ENCODE data around the gene INHA. TPM values are rescaled to one million over a fixed set of nuclear protein-coding genes. Genes with fewer than 3 reads are reported as not detected.

The INHA gene, protein sequence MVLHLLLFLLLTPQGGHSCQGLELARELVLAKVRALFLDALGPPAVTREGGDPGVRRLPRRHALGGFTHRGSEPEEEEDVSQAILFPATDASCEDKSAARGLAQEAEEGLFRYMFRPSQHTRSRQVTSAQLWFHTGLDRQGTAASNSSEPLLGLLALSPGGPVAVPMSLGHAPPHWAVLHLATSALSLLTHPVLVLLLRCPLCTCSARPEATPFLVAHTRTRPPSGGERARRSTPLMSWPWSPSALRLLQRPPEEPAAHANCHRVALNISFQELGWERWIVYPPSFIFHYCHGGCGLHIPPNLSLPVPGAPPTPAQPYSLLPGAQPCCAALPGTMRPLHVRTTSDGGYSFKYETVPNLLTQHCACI
- polyA plus RNA-seq (2013, experiment 1 of 4), result 0.93 TPM
- polyA plus RNA-seq (2013, experiment 2 of 4), result 0.39 TPM
- polyA plus RNA-seq (2013, experiment 3 of 4), result 0.80 TPM
- 0.65 TPM for polyA plus RNA-seq (2013, experiment 4 of 4)

DNA sequence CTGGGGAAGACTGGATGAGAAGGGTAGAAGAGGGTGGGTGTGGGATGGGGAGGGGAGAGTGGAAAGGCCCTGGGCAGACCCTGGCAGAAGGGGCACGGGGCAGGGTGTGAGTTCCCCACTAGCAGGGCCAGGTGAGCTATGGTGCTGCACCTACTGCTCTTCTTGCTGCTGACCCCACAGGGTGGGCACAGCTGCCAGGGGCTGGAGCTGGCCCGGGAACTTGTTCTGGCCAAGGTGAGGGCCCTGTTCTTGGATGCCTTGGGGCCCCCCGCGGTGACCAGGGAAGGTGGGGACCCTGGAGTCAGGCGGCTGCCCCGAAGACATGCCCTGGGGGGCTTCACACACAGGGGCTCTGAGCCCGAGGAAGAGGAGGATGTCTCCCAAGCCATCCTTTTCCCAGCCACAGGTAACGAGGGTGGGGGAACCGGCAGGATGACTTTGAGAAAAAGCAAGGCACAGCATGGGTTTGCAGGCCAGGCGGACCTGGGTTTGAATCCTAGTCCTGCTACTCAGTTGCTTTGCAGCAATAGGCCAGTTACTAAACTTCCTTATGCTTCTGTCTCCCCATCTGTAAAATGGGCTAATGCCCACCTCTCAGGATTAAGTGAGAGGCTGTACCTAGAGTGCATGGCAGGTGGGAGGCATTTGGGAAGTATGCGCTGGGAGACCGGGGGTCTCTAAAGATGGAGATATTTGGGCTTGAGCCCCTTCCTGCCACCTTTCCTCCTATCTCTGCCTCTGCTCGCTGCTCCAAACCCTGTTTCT, at the start of gene INHA:
TSS of gene INHA (plus strand) at position 74 of the 765 bp plus-strand sequence. CDS start at position 139, 65 bp downstream.
- Histone ChIP-seq H3K36me3 (ENCODE audit: control insufficient read depth, insufficient read depth, low read length) (no peaks in the 10 kb centered on the region), H3K4me3 (ENCODE audit: insufficient read depth, low read depth, low read length) (peak within 1 kb of the TSS; percentile 43), H3K27ac (ENCODE audit: insufficient read depth, low read depth, low read length, poor library complexity, severe bottlenecking) (no peak within 1 kb of the TSS), H3K27me3 (ENCODE audit: control insufficient read depth, insufficient read depth, low read length, poor library complexity, severe bottlenecking) (peaks cover 15% of the 10 kb centered on the region), H3K4me1 (ENCODE audit: control insufficient read depth, insufficient read depth, low read length) (peaks cover 24% of the 10 kb centered on the region), H3K9me3 (ENCODE audit: control insufficient read depth, low read length) (no peaks in the 10 kb centered on the region)
- WGBS, 2 experiments, result 90 to 91% methylated on average over 13 of the region's 13 CpGs

DNA sequence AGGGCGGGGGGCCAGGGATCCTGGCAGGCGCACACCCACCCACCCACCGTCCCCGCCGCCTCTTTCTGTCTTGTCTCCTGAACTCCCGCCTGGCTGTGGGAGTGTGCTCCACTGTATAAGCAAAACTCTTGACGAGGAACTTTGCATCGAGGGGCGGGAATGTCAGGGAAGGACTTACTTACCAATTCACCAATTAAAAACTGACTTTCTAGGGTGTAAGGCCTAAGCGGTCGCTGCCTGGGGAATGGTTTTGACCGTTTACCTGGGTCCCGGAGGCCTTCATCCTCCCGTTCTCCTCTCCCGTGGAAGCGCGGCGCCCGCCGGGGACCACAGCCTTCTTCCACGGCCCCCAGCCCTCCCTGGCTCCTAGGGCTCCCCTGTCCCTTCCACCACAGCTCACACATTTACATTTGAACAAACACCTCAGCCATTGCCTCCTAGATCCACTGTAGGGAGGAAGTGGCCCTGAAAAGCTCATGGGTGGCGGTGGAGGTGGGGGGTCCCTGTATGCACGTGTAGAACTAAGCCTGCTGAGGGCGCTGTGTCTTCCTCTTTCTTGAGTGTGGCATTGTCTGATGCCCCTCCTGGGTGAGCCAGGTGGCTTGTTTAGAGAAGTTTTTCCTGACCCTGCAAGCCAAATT, 49.0 kb upstream of the INHA start:
- Histone ChIP-seq H3K36me3 (ENCODE audit: control insufficient read depth, insufficient read depth, low read length) (no peaks in the 10 kb centered on the region), H3K4me3 (ENCODE audit: insufficient read depth, low read depth, low read length) (peak overlapping the region; percentile 22), H3K27ac (ENCODE audit: insufficient read depth, low read depth, low read length, poor library complexity, severe bottlenecking) (no peak overlapping the region), H3K27me3 (ENCODE audit: control insufficient read depth, insufficient read depth, low read length, poor library complexity, severe bottlenecking) (peaks cover 22% of the 10 kb centered on the region), H3K9me3 (ENCODE audit: control insufficient read depth, low read length) (no peaks in the 10 kb centered on the region), H3K4me1 (ENCODE audit: control insufficient read depth, insufficient read depth, low read length) (peaks cover 45% of the 10 kb centered on the region)
- WGBS, 2 experiments, result 14% methylated on average over 24 of the region's 24 CpGs

DNA sequence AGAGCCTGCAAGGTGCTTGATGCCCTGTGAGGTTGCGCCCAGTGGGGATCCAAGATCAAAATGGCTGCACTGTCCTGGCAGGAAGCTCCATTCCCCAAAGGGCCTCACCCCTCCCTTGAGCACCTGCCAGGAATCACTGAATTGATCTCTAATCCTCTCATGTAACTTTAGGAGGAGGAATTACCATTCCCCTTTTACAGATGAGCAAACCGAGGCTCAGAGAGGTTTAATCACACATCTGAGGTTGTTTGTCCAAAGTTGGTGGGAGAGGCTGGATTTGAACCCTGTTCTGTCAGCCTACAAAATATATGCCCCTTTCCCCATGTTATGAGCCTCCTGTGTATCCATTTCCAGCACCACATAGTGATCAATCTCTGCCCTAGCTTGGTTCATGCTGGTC, 47.3 kb upstream of the INHA start:
- Histone ChIP-seq H3K4me3 (ENCODE audit: insufficient read depth, low read depth, low read length) (no peak overlapping the region), H3K36me3 (ENCODE audit: control insufficient read depth, insufficient read depth, low read length) (no peaks in the 10 kb centered on the region), H3K27ac (ENCODE audit: insufficient read depth, low read depth, low read length, poor library complexity, severe bottlenecking) (no peak overlapping the region), H3K9me3 (ENCODE audit: control insufficient read depth, low read length) (no peaks in the 10 kb centered on the region), H3K27me3 (ENCODE audit: control insufficient read depth, insufficient read depth, low read length, poor library complexity, severe bottlenecking) (peaks cover 36% of the 10 kb centered on the region), H3K4me1 (ENCODE audit: control insufficient read depth, insufficient read depth, low read length) (peaks cover 46% of the 10 kb centered on the region)
- WGBS, 2 experiments, result 91 to 95% methylated on average over 2 of the region's 2 CpGs

DNA sequence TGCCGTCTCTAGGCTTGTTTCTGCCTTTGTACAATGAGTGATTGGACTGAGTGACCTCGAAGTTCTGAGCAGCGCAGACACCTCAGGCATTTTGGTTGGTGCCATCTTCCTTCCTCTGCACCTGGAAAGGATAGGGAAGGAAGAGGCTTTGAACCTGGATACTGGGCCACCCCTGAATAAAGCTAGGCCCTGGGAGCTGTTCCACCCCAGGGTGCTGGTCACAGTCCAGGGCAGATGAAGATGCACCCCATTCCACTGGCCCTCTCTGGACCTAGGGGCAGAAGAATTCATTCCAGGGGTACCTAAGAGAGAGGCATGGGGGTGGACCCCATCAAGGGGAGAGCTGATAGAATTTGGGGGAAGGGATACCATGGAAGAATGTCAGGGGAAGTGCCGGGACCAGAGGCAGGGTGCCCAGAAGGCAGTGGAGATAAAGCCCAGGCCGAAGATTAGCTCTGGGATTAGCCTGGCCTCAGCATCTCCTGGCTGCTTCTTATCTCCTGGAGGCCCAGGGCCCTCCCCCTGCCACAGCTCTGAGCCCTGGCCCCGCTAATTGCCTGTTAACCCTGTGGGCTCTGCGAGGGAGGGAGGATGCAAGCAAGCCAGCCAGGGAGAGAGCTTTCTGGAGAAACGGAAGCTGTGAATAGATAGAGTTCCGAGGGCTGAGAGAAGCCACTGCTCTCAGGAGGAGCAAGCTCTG, 46.4 kb upstream of the INHA start:
- no peak overlapping the region for H3K27ac ChIP-seq (ENCODE audit: insufficient read depth, low read depth, low read length, poor library complexity, severe bottlenecking)
- peaks cover 41% of the 10 kb centered on the region for H3K4me1 ChIP-seq (ENCODE audit: control insufficient read depth, insufficient read depth, low read length)
- WGBS, 2 experiments, result 40 to 49% methylated on average over 9 of the region's 9 CpGs
- no peaks in the 10 kb centered on the region for H3K36me3 ChIP-seq (ENCODE audit: control insufficient read depth, insufficient read depth, low read length)
- peaks cover 39% of the 10 kb centered on the region for H3K27me3 ChIP-seq (ENCODE audit: control insufficient read depth, insufficient read depth, low read length, poor library complexity, severe bottlenecking)
- H3K4me3 ChIP-seq (ENCODE audit: insufficient read depth, low read depth, low read length), result no peak overlapping the region
- H3K9me3 ChIP-seq (ENCODE audit: control insufficient read depth, low read length), result no peaks in the 10 kb centered on the region

DNA sequence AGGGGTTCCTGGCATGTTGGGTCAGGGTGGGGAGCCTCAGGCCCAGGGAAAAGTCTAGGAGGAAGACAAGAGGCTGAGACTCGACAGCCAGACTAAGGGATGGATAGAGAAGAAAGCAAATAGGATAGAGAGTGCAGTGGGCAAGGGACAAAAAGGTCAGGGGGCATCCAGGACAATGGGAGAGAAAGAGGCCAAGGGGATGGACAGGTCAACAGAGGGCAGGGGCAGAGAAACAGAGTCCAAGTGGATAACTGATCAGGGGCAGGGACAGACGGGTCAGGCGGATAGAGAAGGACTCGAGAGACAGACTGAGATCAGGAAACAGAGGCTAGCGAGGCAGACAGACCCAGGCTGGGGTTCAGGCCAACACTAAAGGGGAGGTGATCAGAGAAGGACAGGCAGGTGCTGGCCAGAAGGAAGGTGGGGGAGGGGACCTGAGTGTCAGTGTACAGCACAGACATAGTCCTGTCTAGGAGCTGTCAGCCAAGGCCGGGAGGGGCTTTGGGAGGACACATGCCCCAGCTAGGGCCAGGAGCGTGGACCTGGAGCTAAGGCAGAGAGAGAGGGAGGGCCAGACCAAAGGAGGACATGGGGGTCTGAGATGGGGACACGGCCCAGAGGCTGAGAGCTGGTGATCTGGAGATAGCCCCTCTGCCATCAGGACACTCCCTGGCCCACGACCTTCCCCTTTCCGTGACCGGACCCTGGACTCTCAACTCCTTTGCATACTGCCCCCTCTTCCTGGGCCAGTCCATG, 45.6 kb upstream of the INHA start:
- Histone ChIP-seq H3K4me3 (ENCODE audit: insufficient read depth, low read depth, low read length) (no peak overlapping the region), H3K9me3 (ENCODE audit: control insufficient read depth, low read length) (no peaks in the 10 kb centered on the region), H3K27me3 (ENCODE audit: control insufficient read depth, insufficient read depth, low read length, poor library complexity, severe bottlenecking) (peaks cover 39% of the 10 kb centered on the region), H3K36me3 (ENCODE audit: control insufficient read depth, insufficient read depth, low read length) (no peaks in the 10 kb centered on the region), H3K27ac (ENCODE audit: insufficient read depth, low read depth, low read length, poor library complexity, severe bottlenecking) (no peak overlapping the region), H3K4me1 (ENCODE audit: control insufficient read depth, insufficient read depth, low read length) (peaks cover 34% of the 10 kb centered on the region)
- whole genome bisulfite sequencing, 2 experiments, result 62 to 64% methylated on average over 11 of the region's 11 CpGs

DNA sequence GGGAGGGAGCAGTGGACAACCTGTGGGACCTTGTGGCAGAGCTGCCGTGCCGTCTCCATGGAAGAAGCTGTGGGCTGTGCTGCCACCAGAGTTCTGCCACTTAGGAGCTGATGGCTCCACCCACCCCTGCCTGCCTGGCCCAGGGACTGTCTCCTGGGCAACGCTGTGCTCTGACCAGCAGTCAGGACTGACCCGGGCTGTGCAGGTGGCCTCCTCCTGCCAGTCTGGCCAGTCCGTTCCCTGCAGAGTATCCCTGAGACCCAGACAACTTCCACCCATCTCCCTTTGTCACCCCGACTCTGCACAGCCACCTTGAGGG, 45.1 kb upstream of the INHA start:
- H3K27me3 ChIP-seq (ENCODE audit: control insufficient read depth, insufficient read depth, low read length, poor library complexity, severe bottlenecking), result peaks cover 35% of the 10 kb centered on the region

DNA sequence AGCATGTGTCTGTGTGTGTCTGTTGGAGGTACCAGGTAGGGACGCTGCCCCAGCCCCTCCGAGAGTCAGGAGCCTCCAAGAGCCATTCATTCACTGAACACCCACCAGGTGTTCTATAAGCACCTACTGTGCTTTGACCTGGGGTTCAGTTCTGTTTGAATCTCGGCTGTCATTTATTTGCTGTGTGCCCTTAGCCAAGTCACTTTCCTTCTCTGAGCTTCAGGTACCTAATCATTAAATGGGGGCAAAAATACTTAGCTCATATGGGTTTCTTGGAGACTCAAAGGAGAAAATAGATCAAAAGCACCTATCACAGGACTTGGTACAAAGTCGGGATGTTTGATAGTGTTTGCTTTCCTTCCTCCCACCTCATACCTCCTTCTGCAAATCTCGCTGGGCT, 44.6 kb upstream of the INHA start:
- Histone ChIP-seq H3K4me1 (ENCODE audit: control insufficient read depth, insufficient read depth, low read length) (peaks cover 27% of the 10 kb centered on the region), H3K9me3 (ENCODE audit: control insufficient read depth, low read length) (no peaks in the 10 kb centered on the region)
- WGBS, 2 experiments, result 76 to 82% methylated on average over 5 of the region's 5 CpGs

More for the DNA sequence above, 45.1 kb upstream of the INHA start:
- H3K4me3 ChIP-seq (ENCODE audit: insufficient read depth, low read depth, low read length), result no peak overlapping the region
- no peaks in the 10 kb centered on the region for H3K36me3 ChIP-seq (ENCODE audit: control insufficient read depth, insufficient read depth, low read length)
- no peaks in the 10 kb centered on the region for H3K9me3 ChIP-seq (ENCODE audit: control insufficient read depth, low read length)
- whole genome bisulfite sequencing, 2 experiments, result 69 to 72% methylated on average over 6 of the region's 6 CpGs
- peaks cover 28% of the 10 kb centered on the region for H3K4me1 ChIP-seq (ENCODE audit: control insufficient read depth, insufficient read depth, low read length)
- H3K27ac ChIP-seq (ENCODE audit: insufficient read depth, low read depth, low read length, poor library complexity, severe bottlenecking), result no peak overlapping the region

DNA sequence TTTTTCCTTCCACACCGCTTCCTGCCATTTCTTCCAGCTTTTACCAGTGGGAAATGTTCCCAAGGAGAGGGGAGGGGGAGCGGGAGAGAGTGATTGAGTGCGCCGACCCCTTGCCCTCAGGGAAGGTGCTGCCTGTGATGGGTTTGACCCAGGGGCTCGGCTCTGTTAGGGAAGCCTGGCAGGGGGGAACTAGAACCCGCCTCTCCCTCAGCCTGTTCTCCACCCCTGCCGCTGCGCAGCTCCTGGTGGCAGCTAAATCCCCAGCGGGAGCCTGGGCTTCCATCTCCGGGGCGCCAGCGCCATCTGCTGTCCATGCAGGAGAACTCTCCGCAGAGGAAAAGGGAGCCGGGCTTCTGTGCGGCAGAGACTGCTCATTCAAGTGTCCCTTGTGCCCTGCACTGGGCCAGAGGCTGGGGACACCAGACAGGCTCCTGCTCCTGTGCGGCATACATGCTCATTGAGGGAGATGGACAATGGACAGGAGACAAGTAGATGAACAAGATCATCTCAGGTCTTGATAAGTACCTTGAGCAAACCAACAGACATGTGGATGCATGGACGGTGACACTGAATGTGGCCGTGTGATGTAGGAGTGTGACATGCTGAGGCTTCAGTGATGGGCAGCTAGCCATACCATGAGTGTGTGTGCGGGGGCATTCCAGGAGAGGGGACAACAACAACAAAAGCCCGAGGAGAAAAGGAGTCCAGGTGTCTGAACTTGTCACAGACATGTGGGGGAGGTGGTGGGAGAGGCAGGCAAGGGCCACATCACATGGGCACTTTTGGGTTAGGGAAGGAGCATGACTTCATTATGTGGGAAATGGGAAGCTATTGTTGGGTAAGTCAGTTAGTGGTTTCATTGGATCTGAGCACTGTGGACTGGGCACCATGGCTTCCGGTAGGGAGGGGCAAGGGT, 41.8 kb upstream of the INHA start:
- peak overlapping the region; percentile 16 for H3K4me3 ChIP-seq (ENCODE audit: insufficient read depth, low read depth, low read length)
- H3K36me3 ChIP-seq (ENCODE audit: control insufficient read depth, insufficient read depth, low read length), result no peaks in the 10 kb centered on the region
- H3K9me3 ChIP-seq (ENCODE audit: control insufficient read depth, low read length), result no peaks in the 10 kb centered on the region
- H3K27ac ChIP-seq (ENCODE audit: insufficient read depth, low read depth, low read length, poor library complexity, severe bottlenecking), result no peak overlapping the region
- peaks cover 24% of the 10 kb centered on the region for H3K4me1 ChIP-seq (ENCODE audit: control insufficient read depth, insufficient read depth, low read length)
- H3K27me3 ChIP-seq (ENCODE audit: control insufficient read depth, insufficient read depth, low read length, poor library complexity, severe bottlenecking), result peaks cover 17% of the 10 kb centered on the region
- 18 to 19% methylated on average over 20 to 21 of the region's 21 CpGs for WGBS, 2 experiments

More for the DNA sequence above, 44.6 kb upstream of the INHA start:
- H3K27me3 ChIP-seq (ENCODE audit: control insufficient read depth, insufficient read depth, low read length, poor library complexity, severe bottlenecking), result peaks cover 32% of the 10 kb centered on the region
- no peaks in the 10 kb centered on the region for H3K36me3 ChIP-seq (ENCODE audit: control insufficient read depth, insufficient read depth, low read length)
- no peak overlapping the region for H3K4me3 ChIP-seq (ENCODE audit: insufficient read depth, low read depth, low read length)
- no peak overlapping the region for H3K27ac ChIP-seq (ENCODE audit: insufficient read depth, low read depth, low read length, poor library complexity, severe bottlenecking)
